ENCODE results near the gene NINJ1. TPM values are rescaled to one million over a fixed set of nuclear protein-coding genes. Genes with fewer than 3 reads are reported as not detected.
A peak's percentile ranks its signal among the peaks of the same experiment; 100 is the strongest.

The NINJ1 gene
- total RNA-seq (ENCODE audit: insufficient read depth, low replicate concordance): 23.8 TPM

- DNase-seq (ENCODE audit: low spot score): peak; percentile 87
These were observed at the start of gene NINJ1 for GRCh38 chr9:93134015-93134739. Gene NINJ1 (minus strand): TSS chr9:93134251. CDS start chr9:93134217, 34 bp downstream.

- DNase-seq (ENCODE audit: low spot score): no peak
These were observed 49.1 kb upstream of the NINJ1 start for GRCh38 chr9:93183131-93183662.

- no peak for DNase-seq (ENCODE audit: low spot score)
These were observed 48.5 kb upstream of the NINJ1 start for GRCh38 chr9:93182572-93182971.

- DNase-seq (ENCODE audit: low spot score): no peak
These were observed 47.8 kb upstream of the NINJ1 start for GRCh38 chr9:93181672-93182435.

GRCh38 chr9:93180938-93181337 lies 46.9 kb upstream of the NINJ1 start:
- DNase-seq (ENCODE audit: low spot score): no peak

- DNase-seq (ENCODE audit: low spot score): no peak
These were observed 45.1 kb upstream of the NINJ1 start for GRCh38 chr9:93178851-93179786.

GRCh38 chr9:93177676-93178075 lies 43.6 kb upstream of the NINJ1 start:
- DNase-seq (ENCODE audit: low spot score): no peak

- DNase-seq (ENCODE audit: low spot score): no peak
These were observed 40.9 kb upstream of the NINJ1 start for GRCh38 chr9:93174976-93175375.

GRCh38 chr9:93173365-93174051 lies 39.5 kb upstream of the NINJ1 start:
- DNase-seq (ENCODE audit: low spot score): no peak

- DNase-seq (ENCODE audit: low spot score): no peak
These were observed 38.8 kb upstream of the NINJ1 start for GRCh38 chr9:93172666-93173364.

GRCh38 chr9:93171261-93171990 lies 37.4 kb upstream of the NINJ1 start:
- DNase-seq (ENCODE audit: low spot score): no peak

GRCh38 chr9:93170571-93170970 lies 36.5 kb upstream of the NINJ1 start:
- no peak for DNase-seq (ENCODE audit: low spot score)

GRCh38 chr9:93169444-93169843 lies 35.4 kb upstream of the NINJ1 start:
- no peak for DNase-seq (ENCODE audit: low spot score)

GRCh38 chr9:93168581-93168980 lies 34.5 kb upstream of the NINJ1 start:
- DNase-seq (ENCODE audit: low spot score): no peak

GRCh38 chr9:93167838-93168237 lies 33.8 kb upstream of the NINJ1 start:
- DNase-seq (ENCODE audit: low spot score): no peak

GRCh38 chr9:93167185-93167584 lies 33.1 kb upstream of the NINJ1 start:
- DNase-seq (ENCODE audit: low spot score): no peak

- DNase-seq (ENCODE audit: low spot score): no peak
These were observed 32.6 kb upstream of the NINJ1 start for GRCh38 chr9:93166699-93167098.

- DNase-seq (ENCODE audit: low spot score): no peak
These were observed 30.0 kb upstream of the NINJ1 start for GRCh38 chr9:93164085-93164484.

GRCh38 chr9:93161786-93162562 lies 27.9 kb upstream of the NINJ1 start:
- peak; percentile 93 for DNase-seq (ENCODE audit: low spot score)

Measured in umbilical cord (tissue), 2 donors.